ENCODE results near the gene ARID3A.

The ARID3A gene

DNA sequence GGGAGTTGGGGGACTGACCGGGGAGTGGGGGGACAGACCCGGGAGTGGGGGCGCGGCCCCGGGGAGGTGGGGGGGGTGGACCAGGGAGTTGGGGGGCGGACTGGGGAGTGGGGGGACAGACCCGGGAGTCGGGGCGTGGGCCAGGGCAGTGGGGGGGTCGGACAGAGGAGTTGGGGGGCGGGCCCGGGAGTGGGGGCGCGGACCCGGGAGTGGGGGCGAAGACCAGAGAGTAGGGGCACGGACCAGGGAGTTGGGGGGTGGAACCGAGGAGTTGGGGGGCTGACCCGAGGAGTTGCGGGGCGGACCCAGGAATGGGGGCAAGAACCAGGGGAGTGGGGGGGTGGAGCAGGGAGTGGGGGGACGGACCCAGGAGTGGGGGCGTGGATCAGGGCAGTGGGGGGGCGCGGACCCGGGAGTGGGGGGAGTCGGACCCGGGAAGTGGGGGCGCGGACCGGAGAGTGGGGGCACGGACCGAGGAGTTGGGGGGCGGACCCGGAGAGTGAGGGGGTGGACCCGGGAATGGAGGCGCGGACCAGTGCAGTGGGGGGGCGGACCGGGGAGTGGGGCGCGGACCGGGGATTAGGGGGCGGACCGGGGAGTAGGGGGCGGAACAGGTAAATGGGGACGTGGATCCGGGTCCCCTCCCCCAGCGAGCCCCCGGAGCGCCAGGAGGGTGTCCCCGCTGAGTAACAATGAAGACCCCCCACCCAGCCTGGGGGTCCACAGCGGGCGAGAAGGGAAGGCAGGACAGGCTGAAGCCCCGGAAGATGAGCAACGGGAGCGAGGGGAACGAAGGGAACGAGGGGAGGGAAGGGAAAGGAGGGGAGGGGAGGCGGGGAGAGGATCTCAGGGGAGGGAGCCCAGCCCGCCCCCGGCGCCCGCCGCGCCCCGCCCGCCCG lies 13.4 kb upstream of the ARID3A start:
- peak; percentile 63 for DNase-seq

DNA sequence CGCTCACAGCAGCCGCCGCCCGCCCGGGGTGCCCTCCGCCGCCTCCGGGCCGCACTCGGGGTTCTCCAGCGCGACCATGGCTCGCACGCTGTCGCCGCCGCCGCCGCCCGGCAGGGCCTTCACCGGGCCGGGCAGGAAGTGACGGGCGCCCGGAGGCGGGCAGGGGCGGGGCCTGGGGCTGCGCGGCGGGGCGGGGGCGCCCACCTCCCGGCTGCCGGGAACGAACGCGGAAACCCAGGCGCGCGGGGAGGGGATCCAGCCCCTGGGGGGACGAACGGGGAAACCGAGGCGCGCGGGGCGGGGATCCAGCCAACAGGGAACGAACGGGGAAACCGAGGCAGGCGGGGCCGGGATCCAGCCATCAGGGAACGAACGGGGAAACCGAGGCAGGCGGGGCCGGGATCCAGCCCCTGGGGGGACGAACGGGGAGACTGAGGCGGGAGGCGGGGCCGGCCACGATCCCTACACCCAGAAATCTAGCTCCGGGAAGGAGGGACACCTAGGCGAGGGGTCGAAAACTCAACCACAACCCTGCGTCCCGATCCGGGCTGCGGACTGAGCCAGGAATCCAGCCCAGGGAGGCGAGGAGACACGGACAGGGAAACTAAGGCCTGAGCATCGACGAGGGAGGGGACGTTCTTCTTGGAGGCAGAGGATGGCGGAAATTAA lies 12.6 kb upstream of the ARID3A start, which contains the start of gene R3HDM4:
TSS of gene R3HDM4 (minus strand) at position 140 of the 669 bp plus-strand sequence. CDS start at position 78, 62 bp downstream.
- peak; percentile 91 for DNase-seq

DNA sequence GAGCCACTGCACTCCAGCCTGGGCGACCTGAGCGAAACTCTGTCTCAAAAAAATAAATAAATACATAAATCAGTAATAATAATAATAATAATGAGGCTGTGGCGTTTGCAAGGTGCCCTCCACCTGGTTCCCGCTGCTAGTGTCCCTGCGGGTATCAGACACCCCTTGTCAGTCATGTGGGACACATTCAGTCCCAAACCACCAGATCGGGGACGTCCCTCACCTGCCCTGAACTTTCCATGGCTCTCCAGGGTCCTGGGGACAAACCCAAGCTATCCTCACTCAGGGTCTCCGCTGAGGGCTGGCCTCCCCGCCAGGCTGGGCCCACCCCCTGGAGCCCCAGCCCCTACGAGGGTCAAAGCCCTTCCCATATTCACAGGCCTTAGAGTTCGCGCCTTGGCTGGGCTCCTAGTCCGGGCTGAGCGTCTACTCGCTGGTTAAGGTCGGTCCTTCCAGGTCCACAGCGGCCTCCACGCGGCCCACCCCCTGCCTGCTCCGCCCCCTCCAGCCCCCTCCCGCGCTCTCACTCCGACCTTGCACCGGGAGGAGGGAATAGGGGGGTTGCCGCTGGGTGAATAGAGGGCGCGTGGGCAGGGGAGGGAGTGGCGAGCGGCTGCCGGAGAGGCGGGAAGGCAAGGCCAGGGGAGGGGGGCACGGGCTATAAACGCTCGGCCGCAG lies 9.1 kb upstream of the ARID3A start:
- DNase-seq = no peak

DNA sequence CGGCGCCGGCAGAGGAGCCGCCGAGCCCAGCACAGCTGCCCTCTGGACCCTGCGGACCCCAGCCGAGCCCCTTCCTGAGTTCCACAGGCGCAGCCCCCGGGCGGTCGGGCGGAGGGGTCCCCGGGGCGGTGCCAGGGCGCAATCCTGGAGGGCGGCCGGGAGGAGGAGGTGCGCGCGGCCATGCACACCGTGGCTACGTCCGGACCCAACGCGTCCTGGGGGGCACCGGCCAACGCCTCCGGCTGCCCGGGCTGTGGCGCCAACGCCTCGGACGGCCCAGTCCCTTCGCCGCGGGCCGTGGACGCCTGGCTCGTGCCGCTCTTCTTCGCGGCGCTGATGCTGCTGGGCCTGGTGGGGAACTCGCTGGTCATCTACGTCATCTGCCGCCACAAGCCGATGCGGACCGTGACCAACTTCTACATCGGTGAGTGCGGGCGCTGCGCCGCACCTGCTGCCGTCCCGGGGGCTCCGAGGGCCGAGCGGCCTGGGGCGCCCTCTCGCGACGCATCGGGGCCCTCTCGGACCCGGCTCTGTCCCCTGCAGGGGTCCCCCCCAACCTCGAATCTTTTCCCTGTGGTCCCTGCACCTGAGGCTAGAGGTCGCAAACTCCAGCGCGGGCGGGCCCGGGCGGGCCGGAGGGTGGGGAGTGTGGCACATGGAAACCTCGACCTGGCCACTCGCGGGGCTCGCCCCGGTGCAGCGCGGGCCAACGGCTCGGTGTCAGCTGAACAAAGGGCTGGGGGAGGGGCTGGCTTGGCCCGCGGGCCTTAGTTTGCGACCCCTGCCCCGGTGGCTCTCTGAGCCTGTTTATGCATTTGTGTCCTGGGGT lies 8.3 kb upstream of the ARID3A start, which contains the start of gene KISS1R:
TSS of gene KISS1R (plus strand) at position 11 of the 829 bp plus-strand sequence. CDS start at position 181, 170 bp downstream.
- DNase-seq = peak; percentile 63

DNA sequence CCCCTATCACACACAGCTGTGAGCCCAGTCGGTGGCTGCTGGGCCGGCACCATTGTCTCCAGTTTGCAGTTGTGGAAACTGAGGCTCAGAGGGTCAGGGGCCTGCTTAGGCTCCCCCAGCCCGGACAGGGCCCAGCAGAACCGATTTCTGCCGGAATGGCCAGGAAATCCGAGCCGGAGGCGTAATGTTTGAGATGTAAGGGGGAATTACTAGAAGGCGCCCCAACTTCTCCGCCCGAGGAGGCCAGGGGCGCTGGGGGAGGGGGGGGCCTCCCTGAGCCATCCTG lies 7.7 kb upstream of the ARID3A start:
- DNase-seq = no peak

DNA sequence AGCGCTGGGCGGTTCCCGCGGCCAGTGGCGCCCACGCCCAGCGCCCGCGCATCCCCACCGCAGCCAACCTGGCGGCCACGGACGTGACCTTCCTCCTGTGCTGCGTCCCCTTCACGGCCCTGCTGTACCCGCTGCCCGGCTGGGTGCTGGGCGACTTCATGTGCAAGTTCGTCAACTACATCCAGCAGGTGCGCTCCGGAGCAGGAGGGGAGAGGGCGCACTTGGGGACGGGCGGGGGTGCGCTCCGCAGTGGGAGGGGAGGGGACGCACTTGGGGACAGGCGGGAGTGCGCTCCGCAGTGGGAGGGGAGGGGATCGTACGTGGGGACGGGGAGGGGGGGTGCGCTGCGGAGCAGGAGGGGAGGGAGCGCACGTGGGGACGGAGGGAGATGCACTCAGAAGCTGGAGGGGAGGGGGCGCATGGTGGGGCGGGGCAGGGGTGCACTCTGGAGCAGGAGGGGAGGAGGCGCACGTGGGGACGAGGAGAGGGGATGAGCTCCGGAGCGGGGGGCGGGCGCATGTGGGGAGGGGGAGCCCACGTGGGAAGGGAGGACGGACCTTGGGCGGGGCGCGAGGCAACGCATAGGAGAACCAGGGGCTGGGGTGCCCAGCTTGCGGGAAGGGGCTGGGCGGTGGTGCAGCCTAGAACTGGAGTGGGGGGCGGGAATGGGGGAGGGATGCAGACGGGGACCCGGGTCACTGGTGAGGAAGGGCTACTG lies 7.2 kb upstream of the ARID3A start:
- DNase-seq = no peak

DNA sequence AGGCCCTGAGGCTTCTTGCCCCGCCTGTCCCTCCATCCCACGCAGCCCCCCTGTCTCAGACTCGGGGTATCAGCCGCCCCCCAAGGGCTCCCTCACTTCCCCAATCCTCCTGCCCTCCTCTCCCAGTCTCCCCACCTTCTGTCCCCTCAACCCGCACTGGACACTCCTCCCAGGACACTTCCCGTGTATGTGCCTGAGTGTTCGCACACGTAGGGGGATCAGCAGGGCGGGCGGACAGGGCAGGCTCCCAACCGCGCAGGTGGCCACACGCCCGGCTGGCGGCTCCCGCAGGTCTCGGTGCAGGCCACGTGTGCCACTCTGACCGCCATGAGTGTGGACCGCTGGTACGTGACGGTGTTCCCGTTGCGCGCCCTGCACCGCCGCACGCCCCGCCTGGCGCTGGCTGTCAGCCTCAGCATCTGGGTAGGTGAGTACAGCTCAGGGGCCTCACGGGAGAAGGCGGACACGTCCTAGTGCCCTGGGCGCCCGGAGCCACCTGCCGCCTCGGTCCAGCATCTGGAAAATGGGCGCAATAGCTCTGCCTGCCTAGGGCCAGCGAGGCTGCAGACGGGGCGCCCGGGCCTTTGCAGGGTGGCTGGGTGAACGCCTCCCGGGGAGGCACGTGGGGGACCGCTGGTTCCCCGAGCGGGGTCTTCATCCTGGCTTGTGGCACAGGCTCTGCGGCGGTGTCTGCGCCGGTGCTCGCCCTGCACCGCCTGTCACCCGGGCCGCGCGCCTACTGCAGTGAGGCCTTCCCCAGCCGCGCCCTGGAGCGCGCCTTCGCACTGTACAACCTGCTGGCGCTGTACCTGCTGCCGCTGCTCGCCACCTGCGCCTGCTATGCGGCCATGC lies 6.4 kb upstream of the ARID3A start:
- peak; percentile 40 for DNase-seq

DNA sequence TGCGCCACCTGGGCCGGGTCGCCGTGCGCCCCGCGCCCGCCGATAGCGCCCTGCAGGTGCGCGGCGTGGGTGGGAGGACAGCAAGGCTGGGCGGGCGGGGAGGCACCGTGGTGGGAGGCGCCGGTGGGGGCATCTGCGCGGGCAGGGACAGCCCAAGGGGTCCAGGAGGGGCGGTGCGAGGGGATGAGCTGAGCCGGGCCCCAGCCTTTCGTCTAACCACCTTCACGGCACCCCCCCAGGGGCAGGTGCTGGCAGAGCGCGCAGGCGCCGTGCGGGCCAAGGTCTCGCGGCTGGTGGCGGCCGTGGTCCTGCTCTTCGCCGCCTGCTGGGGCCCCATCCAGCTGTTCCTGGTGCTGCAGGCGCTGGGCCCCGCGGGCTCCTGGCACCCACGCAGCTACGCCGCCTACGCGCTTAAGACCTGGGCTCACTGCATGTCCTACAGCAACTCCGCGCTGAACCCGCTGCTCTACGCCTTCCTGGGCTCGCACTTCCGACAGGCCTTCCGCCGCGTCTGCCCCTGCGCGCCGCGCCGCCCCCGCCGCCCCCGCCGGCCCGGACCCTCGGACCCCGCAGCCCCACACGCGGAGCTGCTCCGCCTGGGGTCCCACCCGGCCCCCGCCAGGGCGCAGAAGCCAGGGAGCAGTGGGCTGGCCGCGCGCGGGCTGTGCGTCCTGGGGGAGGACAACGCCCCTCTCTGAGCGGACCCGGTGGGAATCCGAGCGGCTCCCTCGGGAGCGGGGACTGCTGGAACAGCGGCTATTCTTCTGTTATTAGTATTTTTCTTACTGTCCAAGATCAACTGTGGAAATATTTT lies 5.6 kb upstream of the ARID3A start:
- peak; percentile 78 for DNase-seq

DNA sequence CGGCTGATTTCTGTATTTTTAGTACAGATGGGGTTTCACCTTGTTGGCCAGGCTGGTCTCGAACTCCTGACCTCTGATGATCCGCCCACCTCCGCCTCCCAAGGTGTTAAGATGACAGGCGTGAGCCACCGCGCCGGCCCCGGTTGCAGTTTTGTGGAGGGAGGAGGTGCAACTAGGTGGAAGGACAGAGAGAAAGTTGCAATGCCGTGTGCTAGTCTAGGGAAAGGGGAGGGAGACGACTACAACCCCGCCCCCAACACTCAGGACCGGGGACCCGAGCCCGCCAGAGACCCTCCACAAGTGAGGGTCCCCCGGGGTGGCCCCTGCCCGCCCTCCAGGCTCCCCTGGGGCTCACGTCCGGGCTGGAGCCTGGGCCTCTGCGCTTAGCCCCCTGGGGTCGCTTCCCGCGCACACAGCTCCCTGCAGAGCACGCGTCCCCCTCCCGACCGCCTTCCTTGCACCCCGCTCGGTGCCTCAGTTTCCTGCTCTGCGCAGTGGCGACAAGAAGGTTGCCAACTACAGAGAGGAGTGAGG lies 1.2 kb upstream of the ARID3A start:
- DNase-seq = no peak

DNA sequence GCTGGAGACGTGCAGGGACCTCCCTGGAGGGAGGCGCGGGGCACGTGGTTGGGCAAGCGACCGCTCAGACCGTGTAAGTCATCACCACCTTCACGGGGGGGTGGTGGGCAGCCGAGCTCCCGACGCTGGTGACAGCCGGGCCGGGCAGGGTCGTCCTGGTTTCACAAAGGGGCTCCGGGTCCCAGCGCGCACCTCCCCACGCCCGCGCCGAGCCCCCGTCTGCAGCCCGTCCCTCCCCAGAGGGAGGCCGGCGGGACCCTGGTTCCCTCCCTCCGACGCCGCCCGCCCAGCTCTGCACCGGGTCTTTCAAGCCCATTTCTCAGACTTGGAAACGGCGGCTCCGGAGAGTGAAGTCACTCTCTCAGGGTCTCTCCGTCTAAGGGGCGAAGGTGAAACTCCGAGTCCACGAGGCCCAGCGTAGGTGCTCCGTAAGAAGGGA lies 729 bp upstream of the ARID3A start:
- no peak for DNase-seq

DNA sequence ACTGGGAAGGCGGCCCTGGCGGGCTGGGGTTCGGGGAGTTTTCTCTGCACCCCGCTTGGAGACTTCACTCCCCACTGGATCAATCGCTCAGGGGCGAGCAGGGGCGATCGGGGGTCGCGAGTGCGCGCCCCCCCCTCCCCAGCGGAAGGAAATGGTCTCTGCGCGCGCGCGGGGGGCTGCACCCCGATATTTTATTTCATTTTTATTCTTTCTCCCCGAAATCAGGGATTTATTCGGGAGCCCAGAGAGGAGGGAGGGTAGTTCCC lies 421 bp downstream of the ARID3A start:
- no peak for DNase-seq

DNA sequence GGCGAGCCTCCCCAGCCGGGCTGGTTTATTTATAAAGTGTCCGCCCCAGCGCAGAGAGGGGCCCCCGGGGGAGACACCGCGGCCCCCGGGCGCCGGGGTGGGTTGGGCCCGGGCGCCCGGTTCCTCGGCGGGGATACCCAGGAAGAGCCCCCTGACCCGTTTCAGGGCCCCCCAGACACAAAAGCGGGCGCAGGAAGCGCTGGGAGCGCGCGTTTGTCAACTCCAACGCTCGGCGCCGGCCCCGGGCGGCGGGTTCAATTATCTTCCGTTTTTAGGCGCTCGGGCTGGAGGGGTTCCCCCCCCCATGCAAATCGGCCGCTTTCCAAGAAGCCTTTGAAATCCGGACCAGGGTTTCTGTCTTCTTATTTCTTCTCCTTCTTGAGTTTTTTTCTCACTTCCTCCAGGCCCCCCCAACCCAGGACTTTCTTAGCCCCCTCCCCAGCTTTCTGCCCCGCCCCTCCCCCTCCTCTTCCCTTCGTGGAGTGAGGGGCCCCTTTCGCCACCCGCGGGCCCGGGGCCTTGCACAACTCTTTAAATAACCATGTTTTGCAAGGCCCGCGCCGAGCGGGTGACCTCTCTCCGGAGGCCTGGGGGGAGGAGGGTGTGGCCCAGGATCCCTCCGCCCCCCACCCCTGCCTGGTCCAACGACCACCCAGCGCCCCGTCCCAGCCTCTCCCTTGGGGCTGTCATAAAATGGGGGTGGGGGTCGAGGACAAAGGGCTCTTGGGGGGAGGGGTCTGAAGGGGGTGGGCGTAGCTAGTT lies 935 bp downstream of the ARID3A start:
- no peak for DNase-seq

DNA sequence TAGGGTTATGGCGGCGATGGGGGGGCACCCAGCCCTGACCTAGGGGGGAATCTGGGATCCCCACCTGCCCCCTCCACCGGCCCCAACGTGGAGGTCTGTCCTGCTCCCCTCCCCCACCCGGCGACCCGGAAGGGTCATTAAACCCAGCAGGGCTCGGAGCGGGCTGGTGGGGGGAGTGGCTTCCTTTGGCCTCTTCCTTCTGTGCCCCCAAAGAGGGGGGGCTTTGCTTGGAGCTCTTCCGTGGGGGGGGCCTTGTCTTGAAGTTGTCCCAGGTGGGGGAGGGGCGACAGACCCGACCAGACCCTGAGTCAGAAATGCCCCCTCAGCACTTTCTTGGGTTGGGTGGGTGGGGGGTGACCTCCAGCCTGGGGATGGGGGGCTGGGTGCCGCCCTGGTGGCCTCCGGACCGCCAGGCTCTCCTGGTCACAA lies 1.5 kb downstream of the ARID3A start:
- no peak for DNase-seq

DNA sequence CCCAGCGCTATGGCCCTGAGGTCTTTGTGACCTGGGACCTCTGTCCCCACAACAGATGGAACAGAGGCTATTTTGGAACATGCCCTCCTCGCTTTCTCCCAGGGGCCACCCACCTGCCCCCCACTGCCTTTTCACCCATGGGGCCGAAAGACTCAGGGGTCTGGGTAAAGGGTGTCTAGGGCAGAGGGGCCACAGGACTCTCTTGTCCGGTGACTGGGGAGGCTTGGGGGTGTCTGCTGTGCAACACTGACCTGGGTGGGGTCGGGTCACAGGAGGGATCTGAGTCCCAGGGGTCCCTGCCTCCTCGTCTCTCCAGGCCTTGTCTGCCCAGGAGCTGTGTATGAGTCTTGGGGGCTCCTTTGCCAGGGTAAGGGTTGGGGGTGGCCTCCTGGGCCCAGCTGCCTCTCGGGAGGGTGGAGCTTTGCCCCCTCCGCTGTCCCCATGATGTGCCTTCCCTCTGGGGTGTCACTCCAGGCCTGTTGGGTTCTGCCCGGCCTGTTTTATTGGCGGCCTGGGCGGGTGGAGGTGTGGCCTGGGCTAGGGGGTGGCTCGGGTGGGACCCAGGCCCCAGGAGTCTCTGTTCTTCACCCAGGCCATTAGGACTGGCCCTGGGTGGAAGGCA lies 2.1 kb downstream of the ARID3A start:
- no peak for DNase-seq

DNA sequence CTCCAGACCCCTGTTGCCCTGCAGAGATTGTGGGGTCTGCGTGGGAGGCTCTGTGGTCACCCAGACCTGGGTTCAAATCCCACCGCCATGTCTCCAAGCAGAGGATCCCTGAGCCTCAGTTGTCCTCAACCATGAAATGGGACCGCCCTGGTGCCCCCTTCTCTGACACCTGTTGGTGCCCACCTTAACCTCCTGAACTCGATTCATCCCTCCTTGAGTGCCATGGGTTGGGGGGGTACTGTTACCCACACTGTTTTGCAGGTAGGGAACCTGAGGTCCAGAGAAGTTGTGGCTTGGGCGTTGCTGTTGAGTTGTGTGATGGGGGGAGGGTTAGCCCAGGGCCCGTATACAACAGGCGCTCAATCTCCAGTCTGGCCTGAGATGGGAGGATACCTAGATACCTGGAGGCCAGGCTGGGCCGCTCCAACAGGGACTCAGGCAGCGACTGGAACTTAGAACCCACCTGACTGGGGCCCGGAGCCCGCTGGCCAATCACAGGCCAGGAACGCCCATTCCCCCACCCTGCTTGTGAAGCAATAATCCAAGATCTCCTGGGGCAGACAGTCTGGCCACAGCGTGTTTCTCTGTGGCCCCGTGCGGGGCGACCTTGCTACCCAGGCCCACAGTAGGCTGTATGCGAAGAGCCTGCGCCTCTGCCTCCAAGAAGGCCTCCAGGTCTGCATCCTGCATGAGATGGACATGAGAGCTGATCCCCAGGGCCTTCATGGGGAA lies 2.8 kb downstream of the ARID3A start:
- DNase-seq = no peak

DNA sequence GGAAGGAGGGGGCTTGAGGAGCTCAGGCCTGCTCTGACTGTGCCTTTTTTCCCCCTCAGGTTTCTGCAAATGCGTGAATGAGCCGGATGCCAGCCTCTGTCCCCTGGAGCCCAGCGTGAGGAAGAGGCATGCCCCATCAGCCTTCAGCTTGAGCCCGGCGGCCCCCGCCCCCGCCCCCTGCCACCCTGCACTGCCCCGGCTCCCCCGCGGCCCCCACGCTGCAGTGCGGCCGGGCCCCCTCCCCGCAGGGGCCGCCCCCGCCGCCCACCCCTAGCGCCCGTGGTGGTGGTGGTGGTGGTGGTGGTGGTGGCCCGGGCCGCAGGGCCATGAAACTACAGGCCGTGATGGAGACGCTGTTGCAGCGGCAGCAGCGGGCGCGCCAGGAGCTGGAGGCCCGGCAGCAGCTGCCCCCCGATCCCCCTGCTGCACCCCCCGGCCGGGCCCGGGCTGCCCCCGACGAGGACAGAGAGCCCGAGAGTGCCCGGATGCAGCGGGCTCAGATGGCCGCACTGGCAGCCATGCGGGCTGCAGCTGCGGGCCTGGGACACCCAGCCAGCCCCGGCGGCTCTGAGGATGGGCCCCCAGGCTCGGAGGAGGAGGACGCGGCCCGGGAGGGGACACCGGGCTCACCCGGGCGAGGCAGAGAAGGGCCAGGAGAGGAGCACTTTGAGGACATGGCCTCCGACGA lies 3.5 kb downstream of the ARID3A start:
- DNase-seq = no peak

DNA sequence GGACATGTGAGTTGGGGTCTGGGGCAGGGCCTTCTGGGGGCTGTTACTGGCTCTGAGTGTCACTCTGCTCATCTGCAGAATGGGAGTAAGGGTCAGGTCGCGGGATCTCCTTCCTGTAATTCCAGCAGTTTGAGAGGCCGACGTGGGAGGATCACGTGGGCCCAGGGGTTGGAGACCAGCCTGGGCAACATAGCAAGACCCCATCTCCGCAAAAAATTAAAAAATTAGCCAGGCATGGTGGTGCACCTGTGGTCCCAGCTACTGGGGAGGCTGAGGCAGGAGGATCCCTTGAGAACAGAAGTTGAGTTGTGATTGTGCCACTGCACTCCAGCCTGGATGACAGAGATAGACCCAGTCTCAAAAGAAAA lies 4.0 kb downstream of the ARID3A start:
- no peak for DNase-seq
